GM12872 (cell line): ENCODE measurements around the gene FOXJ1.

ENCODE experiments used
- CTCF ChIP-seq: IDR thresholded peaks from 3 replicates; pipeline ENCODE4 v1.5.1; 2011; ENCODE audit warnings: low read depth, mild to moderate bottlenecking, low read length, moderate library complexity; ENCODE audit not compliant: insufficient read depth

FOXJ1 gene

GRCh38 chr17:76166906-76167305 is 25.9 kb upstream of the FOXJ1 start:
- TF ChIP-seq CTCF = no peak

- TF ChIP-seq CTCF = no peak
These were observed 25.1 kb upstream of the FOXJ1 start for GRCh38 chr17:76166168-76166567.

GRCh38 chr17:76164331-76164730 is 23.3 kb upstream of the FOXJ1 start:
- TF ChIP-seq CTCF = no peak

- no peak for TF ChIP-seq CTCF
These were observed 22.9 kb upstream of the FOXJ1 start for GRCh38 chr17:76163919-76164318.

- TF ChIP-seq CTCF = no peak
These were observed 20.7 kb upstream of the FOXJ1 start for GRCh38 chr17:76161619-76162266.

- no peak for TF ChIP-seq CTCF
These were observed 20.0 kb upstream of the FOXJ1 start for GRCh38 chr17:76160896-76161528.

- no peak for TF ChIP-seq CTCF
These were observed 18.1 kb upstream of the FOXJ1 start for GRCh38 chr17:76159157-76159556.
